ENCODE data around the gene TENT5A. TPM values are rescaled to one million over a fixed set of nuclear protein-coding genes. Genes with fewer than 3 reads are reported as not detected.

The TENT5A gene
- total RNA-seq, 2 donors from 2014 or later: 20.1 to 32.8 TPM

- Histone ChIP-seq H3K4me1 (peaks cover 4% of the 10 kb centered on the region), H3K27ac (peak overlapping the region; percentile 97), H3K36me3 (no peaks in the 10 kb centered on the region), H3K9me3 (no peaks in the 10 kb centered on the region), H3K9ac (ENCODE audit: low read depth in 2 of 2, low read length in 2 of 2) (peak overlapping the region; percentile 87 to 91), H3K27me3 (no peaks in the 10 kb centered on the region), H3K4me3 (peak overlapping the region; percentile 61)
- peak; percentile 61 for DNase-seq
- intact Hi-C loops (cut with DNase I): loop anchor here (5.0 to 10.0 kb wide), 2 partner anchors 517 to 1144 kb away; no protein-coding TSS in a partner anchor
- TF ChIP-seq CTCF (IDR thresholded peaks at IDR 0.05): no peak
Observed at GRCh38 chr6:81751388-81752083, 945 bp downstream of the TENT5A start.

- intact Hi-C loops (cut with DNase I): loop anchor here (5.0 to 10.0 kb wide), 2 partner anchors 516 to 1144 kb away; no protein-coding TSS in a partner anchor
- H3K4me1 ChIP-seq: peaks cover 4% of the 10 kb centered on the region
- peak overlapping the region; percentile 61 for H3K4me3 ChIP-seq
- H3K36me3 ChIP-seq: no peaks in the 10 kb centered on the region
- H3K27ac ChIP-seq: peak overlapping the region; percentile 97
- peak overlapping the region; percentile 87 to 91 for H3K9ac ChIP-seq (ENCODE audit: low read depth in 2 of 2, low read length in 2 of 2)
- TF ChIP-seq CTCF (IDR thresholded peaks at IDR 0.05): no peak
- no peaks in the 10 kb centered on the region for H3K9me3 ChIP-seq
- no peak for DNase-seq
- H3K27me3 ChIP-seq: no peaks in the 10 kb centered on the region
Observed at GRCh38 chr6:81750681-81751387, 1.6 kb downstream of the TENT5A start.

GRCh38 chr6:81750200-81750599 lies 2.3 kb downstream of the TENT5A start:
- TF ChIP-seq CTCF (IDR thresholded peaks at IDR 0.05): no peak
- Histone ChIP-seq H3K4me3 (peak overlapping the region; percentile 61), H3K27me3 (no peaks in the 10 kb centered on the region), H3K4me1 (peaks cover 4% of the 10 kb centered on the region), H3K27ac (peak overlapping the region; percentile 97), H3K36me3 (no peaks in the 10 kb centered on the region), H3K9me3 (no peaks in the 10 kb centered on the region), H3K9ac (ENCODE audit: low read depth in 2 of 2, low read length in 2 of 2) (peak overlapping the region in 1 of 2 donors; percentile 91)
- DNase-seq: no peak
- intact Hi-C loops (cut with DNase I): loop anchor here (5.0 to 10.0 kb wide), 2 partner anchors 515 to 1143 kb away; no protein-coding TSS in a partner anchor

GRCh38 chr6:81749707-81750106 lies 2.8 kb downstream of the TENT5A start:
- no peaks in the 10 kb centered on the region for H3K9me3 ChIP-seq
- H3K4me3 ChIP-seq: peak overlapping the region; percentile 61
- no peak for TF ChIP-seq CTCF (IDR thresholded peaks at IDR 0.05)
- peak overlapping the region in 1 of 2 donors; percentile 91 for H3K9ac ChIP-seq (ENCODE audit: low read depth in 2 of 2, low read length in 2 of 2)
- no peaks in the 10 kb centered on the region for H3K36me3 ChIP-seq
- H3K27me3 ChIP-seq: no peaks in the 10 kb centered on the region
- no peak for DNase-seq
- no peak overlapping the region for H3K27ac ChIP-seq
- H3K4me1 ChIP-seq: peaks cover 4% of the 10 kb centered on the region
- intact Hi-C loops (cut with DNase I): loop anchor here (5.0 to 10.0 kb wide), 3 partner anchors 235 to 1142 kb away; no protein-coding TSS in a partner anchor

GRCh38 chr6:81748994-81749393 lies 3.5 kb downstream of the TENT5A start:
- DNase-seq: no peak
- intact Hi-C loops (cut with DNase I): loop anchor here (10.0 kb wide), 1 partner anchor 236 kb away; no protein-coding TSS in a partner anchor
- Histone ChIP-seq H3K36me3 (no peaks in the 10 kb centered on the region), H3K27me3 (no peaks in the 10 kb centered on the region), H3K9me3 (no peaks in the 10 kb centered on the region), H3K27ac (no peak overlapping the region), H3K4me1 (peaks cover under 1% of the 10 kb centered on the region), H3K4me3 (peak overlapping the region; percentile 61), H3K9ac (ENCODE audit: low read depth in 2 of 2, low read length in 2 of 2) (no peak overlapping the region)
- TF ChIP-seq CTCF (IDR thresholded peaks at IDR 0.05): no peak

Data from colonic mucosa (tissue), 4 donors.